HG03064 (cell line): ENCODE data around the gene RNU6-8.

Experiments used
- ATAC-seq: cut with Tn5 transposase; IDR thresholded peaks from one replicate; pipeline ENCODE4 v1.9.1; 2021; ENCODE audit warnings: low read depth; ENCODE audit not compliant: unreplicated experiment

Gene RNU6-8

GRCh38 chr14:32202998-32203882, at the start of gene RNU6-8:
Gene RNU6-8, minus strand, starts transcription at chr14:32203269.
- peak; percentile 58 for ATAC-seq

- peak; percentile 76 for ATAC-seq
Measured at GRCh38 chr14:32252030-32252670, 49.1 kb upstream of the RNU6-8 start.

- ATAC-seq = no peak
Measured at GRCh38 chr14:32251530-32251929, 48.5 kb upstream of the RNU6-8 start.

GRCh38 chr14:32250681-32251080, 47.6 kb upstream of the RNU6-8 start:
- no peak for ATAC-seq

GRCh38 chr14:32249780-32250179, 46.7 kb upstream of the RNU6-8 start:
- ATAC-seq = no peak

GRCh38 chr14:32249371-32249770, 46.3 kb upstream of the RNU6-8 start:
- ATAC-seq = no peak

- ATAC-seq = no peak
Measured at GRCh38 chr14:32246751-32247150, 43.7 kb upstream of the RNU6-8 start.

- ATAC-seq = no peak
Measured at GRCh38 chr14:32244404-32244803, 41.3 kb upstream of the RNU6-8 start.

GRCh38 chr14:32233260-32233659, 30.2 kb upstream of the RNU6-8 start:
- no peak for ATAC-seq

- ATAC-seq = no peak
Measured at GRCh38 chr14:32232481-32232880, 29.4 kb upstream of the RNU6-8 start.

- ATAC-seq = no peak
Measured at GRCh38 chr14:32230695-32231280, 27.7 kb upstream of the RNU6-8 start.

- no peak for ATAC-seq
Measured at GRCh38 chr14:32230181-32230580, 27.1 kb upstream of the RNU6-8 start.

GRCh38 chr14:32226056-32226455, 23.0 kb upstream of the RNU6-8 start:
- no peak for ATAC-seq

- ATAC-seq = no peak
Measured at GRCh38 chr14:32225378-32225920, 22.4 kb upstream of the RNU6-8 start.

GRCh38 chr14:32224737-32225377, 21.8 kb upstream of the RNU6-8 start:
- ATAC-seq = no peak

- ATAC-seq = no peak
Measured at GRCh38 chr14:32217301-32217700, 14.2 kb upstream of the RNU6-8 start.

GRCh38 chr14:32212833-32213232, 9.8 kb upstream of the RNU6-8 start:
- ATAC-seq = no peak

GRCh38 chr14:32211068-32211404, 8.0 kb upstream of the RNU6-8 start:
- ATAC-seq = no peak

- no peak for ATAC-seq
Measured at GRCh38 chr14:32209471-32209870, 6.4 kb upstream of the RNU6-8 start.

GRCh38 chr14:32208490-32208889, 5.4 kb upstream of the RNU6-8 start:
- ATAC-seq = no peak

- no peak for ATAC-seq
Measured at GRCh38 chr14:32206552-32206951, 3.5 kb upstream of the RNU6-8 start.
